Measurements from ENCODE around the gene JMJD1C. TPM values are rescaled to one million over a fixed set of nuclear protein-coding genes. Genes with fewer than 3 reads are reported as not detected.

The JMJD1C gene
- total RNA-seq, 2 donors from 2014 or later, result 91.8 to 103 TPM

DNA sequence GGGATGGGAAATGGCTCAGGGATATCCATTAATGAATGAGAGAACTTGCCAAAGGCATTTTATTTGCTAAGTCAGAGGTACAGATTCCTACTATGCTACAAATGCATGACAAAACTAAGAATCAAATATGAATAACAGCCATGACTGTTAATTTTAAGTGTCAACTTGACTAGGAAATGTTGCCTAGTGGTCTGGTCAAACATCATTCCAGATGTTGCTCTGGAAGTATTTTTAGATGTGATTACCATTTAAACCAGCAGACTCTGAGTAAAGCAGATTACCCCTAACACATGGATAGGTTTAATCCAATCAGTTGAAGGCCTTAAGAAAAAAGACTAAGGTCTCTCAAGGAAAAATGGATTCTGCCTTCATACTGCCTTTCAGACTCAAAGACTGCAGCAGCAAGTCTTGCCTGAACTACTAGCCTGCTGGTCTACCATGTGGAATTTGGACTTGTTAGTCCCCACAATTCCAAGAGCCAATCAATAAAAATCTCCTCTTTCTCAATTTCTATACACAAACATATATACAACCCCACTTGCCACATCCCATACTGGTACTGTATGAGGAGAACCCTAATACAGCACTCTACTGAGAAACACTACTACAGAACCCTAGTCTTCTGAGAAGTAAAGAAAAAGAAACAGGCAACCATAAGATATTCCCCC, 213.5 kb downstream of the JMJD1C start:
- H3K36me3 ChIP-seq (replicated peaks in 1 of 2; ENCODE audit: insufficient read depth in 1 of 2, low read depth in 2 of 2), result peaks cover 0 to 2% of the 10 kb centered on the region in 2 donors
- DNase-seq, result no peak
- H3K27ac ChIP-seq, result no peak overlapping the region
- intact Hi-C loops (cut with DNase I), result no loop called here
- no peaks in the 10 kb centered on the region for H3K9me3 ChIP-seq
- no peak overlapping the region for H3K4me3 ChIP-seq
- no peak for ATAC-seq
- peaks cover 20% of the 10 kb centered on the region for H3K4me1 ChIP-seq
- no peaks in the 10 kb centered on the region for H3K27me3 ChIP-seq
- TF ChIP-seq POLR2A (IDR thresholded peaks at IDR 0.05), result no peak
- TF ChIP-seq, protein P1, sequence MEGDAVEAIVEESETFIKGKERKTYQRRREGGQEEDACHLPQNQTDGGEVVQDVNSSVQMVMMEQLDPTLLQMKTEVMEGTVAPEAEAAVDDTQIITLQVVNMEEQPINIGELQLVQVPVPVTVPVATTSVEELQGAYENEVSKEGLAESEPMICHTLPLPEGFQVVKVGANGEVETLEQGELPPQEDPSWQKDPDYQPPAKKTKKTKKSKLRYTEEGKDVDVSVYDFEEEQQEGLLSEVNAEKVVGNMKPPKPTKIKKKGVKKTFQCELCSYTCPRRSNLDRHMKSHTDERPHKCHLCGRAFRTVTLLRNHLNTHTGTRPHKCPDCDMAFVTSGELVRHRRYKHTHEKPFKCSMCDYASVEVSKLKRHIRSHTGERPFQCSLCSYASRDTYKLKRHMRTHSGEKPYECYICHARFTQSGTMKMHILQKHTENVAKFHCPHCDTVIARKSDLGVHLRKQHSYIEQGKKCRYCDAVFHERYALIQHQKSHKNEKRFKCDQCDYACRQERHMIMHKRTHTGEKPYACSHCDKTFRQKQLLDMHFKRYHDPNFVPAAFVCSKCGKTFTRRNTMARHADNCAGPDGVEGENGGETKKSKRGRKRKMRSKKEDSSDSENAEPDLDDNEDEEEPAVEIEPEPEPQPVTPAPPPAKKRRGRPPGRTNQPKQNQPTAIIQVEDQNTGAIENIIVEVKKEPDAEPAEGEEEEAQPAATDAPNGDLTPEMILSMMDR (IDR thresholded peaks at IDR 0.05), result no peak

DNA sequence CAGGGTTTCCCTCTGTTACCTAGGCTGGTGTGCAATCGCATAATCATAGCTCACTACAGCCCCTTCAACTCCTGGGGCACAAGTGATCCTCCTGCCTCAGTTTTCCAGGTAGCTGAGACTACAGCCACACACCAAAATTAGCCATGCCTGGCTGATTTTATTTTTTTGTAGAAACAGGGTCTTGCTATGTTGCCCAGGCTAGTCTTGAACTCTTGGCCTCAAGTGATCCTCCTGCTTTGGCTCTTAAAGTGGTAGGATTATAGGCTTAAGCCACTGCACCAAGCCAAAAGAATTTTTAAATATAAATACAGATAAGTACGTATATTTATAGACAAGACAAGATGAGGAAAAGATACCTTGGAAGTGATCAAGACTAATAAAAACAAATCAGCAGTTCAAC, 215.7 kb downstream of the JMJD1C start:
- no peak for DNase-seq
- Histone ChIP-seq H3K27ac (no peak overlapping the region), H3K9me3 (no peaks in the 10 kb centered on the region), H3K27me3 (no peaks in the 10 kb centered on the region), H3K4me3 (no peak overlapping the region), H3K36me3 (replicated peaks in 1 of 2; ENCODE audit: insufficient read depth in 1 of 2, low read depth in 2 of 2) (peaks cover 0 to 2% of the 10 kb centered on the region in 2 donors), H3K4me1 (peaks cover 7% of the 10 kb centered on the region)
- no peak for ATAC-seq
- intact Hi-C loops (cut with DNase I), result no loop called here
- WGBS, 2 donors, result 74 to 79% methylated on average over 2 of the region's 2 CpGs
- TF ChIP-seq, protein P1 (IDR thresholded peaks at IDR 0.05), result no peak
- TF ChIP-seq POLR2A (IDR thresholded peaks at IDR 0.05), result no peak

DNA sequence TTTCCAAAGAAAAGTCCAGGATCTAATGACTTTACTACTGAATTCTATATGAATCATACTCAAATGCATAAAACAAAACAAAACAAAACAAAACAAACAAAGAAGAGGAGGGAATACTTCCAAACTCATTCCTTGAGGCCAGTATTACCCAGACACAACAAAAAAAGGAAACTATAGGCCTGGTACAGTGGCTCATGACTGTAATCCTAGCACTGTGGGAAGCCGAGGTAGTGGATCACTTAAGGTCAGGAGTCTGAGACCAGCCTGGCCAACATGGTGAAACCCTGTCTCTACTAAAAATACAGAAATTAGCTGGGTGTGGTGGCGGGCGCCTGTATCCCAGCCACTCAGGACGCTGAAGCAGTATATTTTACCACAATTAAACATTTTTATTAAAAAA, 218.0 kb downstream of the JMJD1C start:
- WGBS, 2 donors, result 89 to 100% methylated on average over 4 of the region's 4 CpGs
- ATAC-seq, result no peak
- Histone ChIP-seq H3K4me1 (no peaks in the 10 kb centered on the region), H3K36me3 (replicated peaks in 1 of 2; ENCODE audit: insufficient read depth in 1 of 2, low read depth in 2 of 2) (peaks cover 0 to 2% of the 10 kb centered on the region in 2 donors), H3K27me3 (no peaks in the 10 kb centered on the region), H3K27ac (no peak overlapping the region), H3K9me3 (no peaks in the 10 kb centered on the region), H3K4me3 (no peak overlapping the region)
- intact Hi-C loops (cut with DNase I), result no loop called here
- TF ChIP-seq, protein P1 (IDR thresholded peaks at IDR 0.05), result no peak
- TF ChIP-seq POLR2A (IDR thresholded peaks at IDR 0.05), result no peak
- DNase-seq, result no peak

DNA sequence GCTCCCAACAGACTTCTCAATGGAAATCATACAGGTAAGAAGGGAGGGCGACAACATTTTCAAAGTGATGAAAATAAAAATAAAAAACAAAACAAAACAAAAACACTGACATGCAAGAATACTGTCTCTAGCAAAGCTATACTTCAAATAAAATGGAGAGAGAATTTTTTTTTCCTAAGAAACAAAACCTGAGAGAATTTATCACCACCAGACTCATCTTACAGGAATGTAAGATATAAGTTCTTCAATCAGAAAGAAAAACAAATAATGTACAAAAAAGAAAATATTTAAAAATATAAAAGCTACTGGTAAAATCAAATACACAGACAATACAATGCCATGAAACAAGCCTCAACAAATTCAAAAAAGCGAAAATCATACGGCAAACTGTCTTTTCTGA, 219.4 kb downstream of the JMJD1C start:
- Histone ChIP-seq H3K27ac (no peak overlapping the region), H3K9me3 (no peaks in the 10 kb centered on the region), H3K4me1 (no peaks in the 10 kb centered on the region), H3K27me3 (no peaks in the 10 kb centered on the region), H3K36me3 (replicated peaks in 1 of 2; ENCODE audit: insufficient read depth in 1 of 2, low read depth in 2 of 2) (peaks cover 0 to 2% of the 10 kb centered on the region in 2 donors), H3K4me3 (no peak overlapping the region)
- intact Hi-C loops (cut with DNase I), result no loop called here
- DNase-seq (no peak), ATAC-seq (no peak)
- TF ChIP-seq POLR2A (IDR thresholded peaks at IDR 0.05), result no peak
- TF ChIP-seq, protein P1 (IDR thresholded peaks at IDR 0.05), result no peak
- WGBS, 2 donors, result 96% methylated on average over 3 of the region's 3 CpGs

DNA sequence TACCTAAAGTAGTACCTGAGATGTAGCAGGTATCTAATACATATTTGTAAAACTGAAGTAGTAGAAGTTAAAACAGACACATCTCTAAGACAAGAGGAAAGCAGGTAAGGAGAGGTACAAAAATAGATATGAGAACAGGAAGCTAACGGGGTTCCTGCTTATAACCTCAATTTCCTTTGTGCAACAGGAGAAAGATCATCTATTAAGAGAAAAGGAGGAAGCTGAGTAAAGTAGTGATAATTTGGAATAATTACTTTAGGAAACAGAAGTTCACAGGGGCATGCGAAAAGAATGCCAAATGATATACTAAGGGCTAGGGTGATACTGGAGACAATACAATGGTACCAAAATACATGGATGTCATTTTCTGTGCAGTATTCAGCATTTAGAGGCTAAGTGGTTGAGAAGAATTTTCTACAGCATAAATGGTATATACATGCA, 223.9 kb downstream of the JMJD1C start:
- peaks cover 10% of the 10 kb centered on the region for H3K4me1 ChIP-seq
- H3K27ac ChIP-seq, result no peak overlapping the region
- H3K9me3 ChIP-seq, result no peaks in the 10 kb centered on the region
- no peak overlapping the region for H3K4me3 ChIP-seq
- ATAC-seq (no peak), DNase-seq (no peak)
- no peaks in the 10 kb centered on the region for H3K27me3 ChIP-seq
- H3K36me3 ChIP-seq (replicated peaks in 1 of 2; ENCODE audit: insufficient read depth in 1 of 2, low read depth in 2 of 2), result no peaks in the 10 kb centered on the region
- intact Hi-C loops (cut with DNase I), result no loop called here
- 58 to 85% methylated on average over 2 of the region's 2 CpGs for WGBS, 2 donors
- TF ChIP-seq, protein P1 (IDR thresholded peaks at IDR 0.05), result no peak
- TF ChIP-seq POLR2A (IDR thresholded peaks at IDR 0.05), result no peak
